ENCODE measurements around the gene SAPCD2.

SAPCD2 gene

GRCh38 chr9:137108608-137109249 lies 38.4 kb upstream of the SAPCD2 start:
- DNase-seq: no peak
- in situ Hi-C loops (cut with HindIII; ENCODE audit: low pct_ligation_motif_present, low pct_unique_long_range_greater_than_20kb, low sequenced_read_pairs): no loop called here

- no peak for DNase-seq
- in situ Hi-C loops (cut with HindIII; ENCODE audit: low pct_ligation_motif_present, low pct_unique_long_range_greater_than_20kb, low sequenced_read_pairs): no loop called here
These were observed 37.6 kb upstream of the SAPCD2 start for GRCh38 chr9:137107982-137108381.

GRCh38 chr9:137107312-137107921 lies 37.1 kb upstream of the SAPCD2 start:
- in situ Hi-C loops (cut with HindIII; ENCODE audit: low pct_ligation_motif_present, low pct_unique_long_range_greater_than_20kb, low sequenced_read_pairs): no loop called here
- no peak for DNase-seq

- DNase-seq: no peak
- in situ Hi-C loops (cut with HindIII; ENCODE audit: low pct_ligation_motif_present, low pct_unique_long_range_greater_than_20kb, low sequenced_read_pairs): no loop called here
These were observed 36.4 kb upstream of the SAPCD2 start for GRCh38 chr9:137106662-137107250.

GRCh38 chr9:137105814-137106661 lies 35.7 kb upstream of the SAPCD2 start:
- in situ Hi-C loops (cut with HindIII; ENCODE audit: low pct_ligation_motif_present, low pct_unique_long_range_greater_than_20kb, low sequenced_read_pairs): no loop called here
- no peak for DNase-seq

- DNase-seq: no peak
- in situ Hi-C loops (cut with HindIII; ENCODE audit: low pct_ligation_motif_present, low pct_unique_long_range_greater_than_20kb, low sequenced_read_pairs): no loop called here
These were observed 33.0 kb upstream of the SAPCD2 start for GRCh38 chr9:137103206-137103999.

- no peak for DNase-seq
- in situ Hi-C loops (cut with HindIII; ENCODE audit: low pct_ligation_motif_present, low pct_unique_long_range_greater_than_20kb, low sequenced_read_pairs): no loop called here
These were observed 28.9 kb upstream of the SAPCD2 start for GRCh38 chr9:137099231-137099630.

- no peak for DNase-seq
- in situ Hi-C loops (cut with HindIII; ENCODE audit: low pct_ligation_motif_present, low pct_unique_long_range_greater_than_20kb, low sequenced_read_pairs): no loop called here
These were observed 27.6 kb upstream of the SAPCD2 start for GRCh38 chr9:137097761-137098462.

GRCh38 chr9:137096785-137097546 lies 26.6 kb upstream of the SAPCD2 start:
- in situ Hi-C loops (cut with HindIII; ENCODE audit: low pct_ligation_motif_present, low pct_unique_long_range_greater_than_20kb, low sequenced_read_pairs): no loop called here
- DNase-seq: no peak

- DNase-seq: no peak
- in situ Hi-C loops (cut with HindIII; ENCODE audit: low pct_ligation_motif_present, low pct_unique_long_range_greater_than_20kb, low sequenced_read_pairs): no loop called here
These were observed 25.5 kb upstream of the SAPCD2 start for GRCh38 chr9:137095664-137096517.

GRCh38 chr9:137089232-137089947 lies 19.0 kb upstream of the SAPCD2 start:
- in situ Hi-C loops (cut with HindIII; ENCODE audit: low pct_ligation_motif_present, low pct_unique_long_range_greater_than_20kb, low sequenced_read_pairs): no loop called here

GRCh38 chr9:137088121-137088520 lies 17.8 kb upstream of the SAPCD2 start:
- in situ Hi-C loops (cut with HindIII; ENCODE audit: low pct_ligation_motif_present, low pct_unique_long_range_greater_than_20kb, low sequenced_read_pairs): no loop called here
- no peak for DNase-seq

More at GRCh38 chr9:137089232-137089947, 19.0 kb upstream of the SAPCD2 start:
- no peak for DNase-seq

- in situ Hi-C loops (cut with HindIII; ENCODE audit: low pct_ligation_motif_present, low pct_unique_long_range_greater_than_20kb, low sequenced_read_pairs): no loop called here
These were observed 17.1 kb upstream of the SAPCD2 start for GRCh38 chr9:137087409-137087925.

GRCh38 chr9:137086531-137087408 lies 16.4 kb upstream of the SAPCD2 start, which contains the start of gene MAN1B1:
MAN1B1 (plus strand) TSS chr9:137086985; CDS start chr9:137087000, 15 bp downstream.
- DNase-seq: peak; percentile 97
- in situ Hi-C loops (cut with HindIII; ENCODE audit: low pct_ligation_motif_present, low pct_unique_long_range_greater_than_20kb, low sequenced_read_pairs): no loop called here

More at GRCh38 chr9:137087409-137087925, 17.1 kb upstream of the SAPCD2 start:
- DNase-seq: no peak
